OCI-LY7 (cell line): Measurements from ENCODE around the gene B3GALNT2.

Experiments used
- EZH2phosphoT487 ChIP-seq: fragments of 200-600 bp; sonication (generic); IDR thresholded peaks from 2 replicates; pipeline ENCODE4 v1.6.1; 2018; ENCODE audit warnings: low read depth, borderline replicate concordance, mild to moderate bottlenecking, mixed run types, antibody characterized with exemption, low read length, moderate library complexity, mixed read lengths
- TF ChIP-seq, protein P1 (sequence below): fragments of 200-600 bp; sonication (generic); conservative IDR thresholded peaks from 2 replicates; pipeline ENCODE4 v1.5.1; 2014; ENCODE audit warnings: mild to moderate bottlenecking, antibody characterized with exemption, low read length, moderate library complexity, mixed read lengths

DNA sequence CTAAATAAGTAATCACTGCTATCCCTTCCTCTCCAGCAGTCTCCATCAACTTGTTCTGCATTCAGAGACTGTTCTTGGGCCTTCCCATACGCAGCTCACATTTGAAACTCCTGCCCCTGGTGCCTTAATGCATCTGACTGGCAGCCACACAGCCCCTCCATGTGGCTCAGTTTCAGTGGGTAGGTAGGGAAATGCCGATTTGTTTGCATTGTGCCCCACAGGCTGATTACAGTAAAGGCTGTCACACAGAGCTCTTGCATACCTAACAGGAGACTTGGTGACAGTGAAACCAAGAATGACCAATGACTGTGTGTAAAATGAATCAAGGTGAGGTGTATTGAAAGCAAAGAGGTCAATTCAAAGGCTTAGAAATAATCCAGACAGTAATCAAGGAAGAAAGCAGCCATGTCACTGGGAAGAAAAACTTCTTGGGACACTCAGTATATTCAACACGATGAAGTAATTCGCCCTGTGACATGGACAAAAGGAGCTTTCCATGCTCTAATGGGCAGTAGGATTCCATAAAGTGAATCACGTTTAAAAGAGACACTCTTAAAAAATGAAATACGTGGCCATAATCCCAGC is 12.7 kb upstream of the B3GALNT2 start:
- TF ChIP-seq, protein P1, sequence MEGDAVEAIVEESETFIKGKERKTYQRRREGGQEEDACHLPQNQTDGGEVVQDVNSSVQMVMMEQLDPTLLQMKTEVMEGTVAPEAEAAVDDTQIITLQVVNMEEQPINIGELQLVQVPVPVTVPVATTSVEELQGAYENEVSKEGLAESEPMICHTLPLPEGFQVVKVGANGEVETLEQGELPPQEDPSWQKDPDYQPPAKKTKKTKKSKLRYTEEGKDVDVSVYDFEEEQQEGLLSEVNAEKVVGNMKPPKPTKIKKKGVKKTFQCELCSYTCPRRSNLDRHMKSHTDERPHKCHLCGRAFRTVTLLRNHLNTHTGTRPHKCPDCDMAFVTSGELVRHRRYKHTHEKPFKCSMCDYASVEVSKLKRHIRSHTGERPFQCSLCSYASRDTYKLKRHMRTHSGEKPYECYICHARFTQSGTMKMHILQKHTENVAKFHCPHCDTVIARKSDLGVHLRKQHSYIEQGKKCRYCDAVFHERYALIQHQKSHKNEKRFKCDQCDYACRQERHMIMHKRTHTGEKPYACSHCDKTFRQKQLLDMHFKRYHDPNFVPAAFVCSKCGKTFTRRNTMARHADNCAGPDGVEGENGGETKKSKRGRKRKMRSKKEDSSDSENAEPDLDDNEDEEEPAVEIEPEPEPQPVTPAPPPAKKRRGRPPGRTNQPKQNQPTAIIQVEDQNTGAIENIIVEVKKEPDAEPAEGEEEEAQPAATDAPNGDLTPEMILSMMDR = no peak
- no peak for TF ChIP-seq EZH2phosphoT487
